ENCODE results near the gene MRPS23. TPM values are rescaled to one million over a fixed set of nuclear protein-coding genes. Genes with fewer than 3 reads are reported as not detected.

MRPS23 gene
- total RNA-seq, 1 donor, result 20.1 TPM

GRCh38 chr17:57873261-57874057 lies 23.6 kb upstream of the MRPS23 start:
- TF ChIP-seq CTCF (IDR thresholded peaks at IDR 0.05; ENCODE audit: insufficient read depth, low read length), result no peak
- DNase-seq (ENCODE audit: low read depth), result no peak
- no peak overlapping the region for H3K4me3 ChIP-seq (ENCODE audit: low read depth, low read length)

GRCh38 chr17:57872536-57872935 lies 22.7 kb upstream of the MRPS23 start:
- no peak overlapping the region for H3K4me3 ChIP-seq (ENCODE audit: low read depth, low read length)
- DNase-seq (ENCODE audit: low read depth), result no peak
- TF ChIP-seq CTCF (IDR thresholded peaks at IDR 0.05; ENCODE audit: insufficient read depth, low read length), result no peak

DNA sequence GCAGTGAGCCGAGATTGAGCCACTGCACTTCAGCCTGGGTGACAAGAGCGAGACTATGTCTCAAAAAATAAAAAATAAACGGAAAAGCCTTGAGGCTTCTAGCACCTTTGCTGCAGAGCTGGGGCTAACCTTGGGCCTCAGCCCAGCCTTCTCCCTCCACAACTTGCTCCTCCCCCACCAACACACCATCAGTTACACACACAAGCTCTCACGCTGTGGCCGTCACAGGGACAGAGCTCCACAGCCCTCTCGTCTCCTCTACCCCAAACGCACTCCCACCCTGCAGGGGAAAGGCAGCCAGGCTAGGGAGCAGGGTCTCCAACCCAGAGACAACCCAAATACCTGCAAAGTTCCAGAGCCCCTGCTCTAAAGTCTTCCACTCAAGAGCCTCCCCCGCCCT lies 22.0 kb upstream of the MRPS23 start:
- H3K4me3 ChIP-seq (ENCODE audit: low read depth, low read length), result no peak overlapping the region
- DNase-seq (ENCODE audit: low read depth), result no peak
- no peak for TF ChIP-seq CTCF (IDR thresholded peaks at IDR 0.05; ENCODE audit: insufficient read depth, low read length)

DNA sequence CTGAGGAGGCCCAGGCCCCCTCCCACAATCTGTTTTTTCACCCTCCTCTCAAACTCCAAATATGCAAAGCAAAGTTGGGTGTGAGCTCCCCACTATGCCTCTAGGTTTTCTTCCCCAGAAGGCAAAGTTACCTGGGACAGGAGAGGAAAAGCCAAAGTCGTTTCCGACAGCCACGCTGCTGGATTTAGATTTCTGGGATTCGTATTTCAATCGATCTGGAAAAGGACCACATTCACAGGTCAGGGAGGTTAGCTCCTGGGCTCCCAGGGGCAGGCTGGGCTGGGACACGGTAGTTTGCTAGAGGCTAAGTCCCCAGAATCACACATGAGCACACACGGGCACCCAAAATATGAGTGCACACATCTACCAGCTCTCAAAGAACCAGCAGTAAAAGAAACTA lies 21.3 kb upstream of the MRPS23 start:
- DNase-seq (ENCODE audit: low read depth), result no peak
- no peak overlapping the region for H3K4me3 ChIP-seq (ENCODE audit: low read depth, low read length)
- no peak for TF ChIP-seq CTCF (IDR thresholded peaks at IDR 0.05; ENCODE audit: insufficient read depth, low read length)

DNA sequence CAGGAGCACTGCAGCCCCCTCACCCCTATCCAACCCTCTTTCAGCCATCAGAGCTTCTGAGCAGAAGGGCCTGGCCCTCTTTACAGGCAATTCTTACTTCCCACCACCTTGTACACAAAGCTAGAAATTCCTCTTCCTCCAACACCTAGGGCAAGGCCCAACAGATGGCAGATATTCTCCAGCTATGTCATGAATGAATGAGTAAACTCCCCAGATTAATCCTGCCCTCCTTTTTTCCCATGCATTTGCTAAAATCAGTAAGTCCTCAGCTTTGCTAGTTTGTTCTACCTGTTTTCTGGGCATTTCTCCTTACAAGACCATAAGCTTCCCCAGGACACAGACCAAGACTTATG lies 20.4 kb upstream of the MRPS23 start:
- no peak for DNase-seq (ENCODE audit: low read depth)
- no peak for TF ChIP-seq CTCF (IDR thresholded peaks at IDR 0.05; ENCODE audit: insufficient read depth, low read length)
- no peak overlapping the region for H3K4me3 ChIP-seq (ENCODE audit: low read depth, low read length)

GRCh38 chr17:57869617-57870282 lies 19.9 kb upstream of the MRPS23 start:
- peak; percentile 85 for DNase-seq (ENCODE audit: low read depth)
- no peak overlapping the region for H3K4me3 ChIP-seq (ENCODE audit: low read depth, low read length)
- TF ChIP-seq CTCF (IDR thresholded peaks at IDR 0.05; ENCODE audit: insufficient read depth, low read length), result no peak

Data from fibroblast of the aortic adventitia (primary cell).